GM12878 (cell line): ENCODE results near the gene OR51E2. TPM values are rescaled to one million over a fixed set of nuclear protein-coding genes. Genes with fewer than 3 reads are reported as not detected.

Source experiments
- ATAC-seq: fragments of 200-7000 bp; cut with Tn5 transposase; 3 replicates; pipeline ENCODE4 v1.9.1; 2020; ENCODE audit warnings: mild to moderate bottlenecking, moderate library complexity
- BruUV-seq: library from RNA; stranded (reverse); fragments of 400-500 nt; replicated peaks from 2 replicates; lab custom pipeline; 2021; lab: Mats Ljungman, UMichigan
- CTCF ChIA-PET: fragments of 300-600 bp; sonication (Branson Sonifier 250); formaldehyde crosslinking; extraction: SDS; loops from one replicate; lab custom pipeline; 2021; ENCODE audit warnings: inconsistent platforms; lab: Yijun Ruan, JAX
- POLR2A ChIA-PET: fragments of 350-600 bp; formaldehyde crosslinking; extraction: SDS; loops from one replicate; lab custom pipeline; 2021; ENCODE audit warnings: inconsistent platforms; lab: Charles Lee
- RAD21 ChIA-PET: fragments of 300-600 bp; sonication (Branson Sonifier 250); formaldehyde crosslinking; loops from one replicate; lab custom pipeline; 2023; ENCODE audit warnings: antibody characterized with exemption; ENCODE audit not compliant: unreplicated experiment; lab: Charles Lee
- SMC1A ChIA-PET: fragments of 300-600 bp; sonication (Branson Sonifier 250); formaldehyde crosslinking; loops from one replicate; lab custom pipeline; 2023; ENCODE audit not compliant: unreplicated experiment, uncharacterized antibody; lab: Charles Lee
- DNase-seq: peaks from one replicate; pipeline ENCODE4 v3.0.0-alpha.2; 2011; ENCODE audit warnings: low read depth, low spot score
- FAIRE-seq: peaks from 3 replicates; lab custom pipeline; 2011; peaks lifted over from hg19 to GRCh38; lab: Jason Lieb, UNC
- H2AFZ ChIP-seq: 2 replicates; pipeline ENCODE4 v1.6.0; 2011; ENCODE audit warnings: low read depth, low read length, control low read depth; ENCODE audit not compliant: control insufficient read depth
- H3K27ac ChIP-seq: 2 replicates; pipeline ENCODE4 v1.5.1; 2011; ENCODE audit warnings: control low read depth; ENCODE audit not compliant: control insufficient read depth, insufficient read depth
- H3K27me3 ChIP-seq, 2 experiments: replicated peaks in 1 of 2; 2 replicates each; pipeline versions ENCODE4 v1.6.0 to v1.6.1; 2011; ENCODE audit warnings: low read length in 1 of 2; ENCODE audit not compliant: control insufficient read depth in 2 of 2, insufficient read depth in 2 of 2
- H3K36me3 ChIP-seq, 2 experiments: 2 replicates each; pipeline ENCODE4 v1.5.1; 2011; ENCODE audit warnings: low read length in 1 of 2; ENCODE audit not compliant: control insufficient read depth in 2 of 2, insufficient read depth in 2 of 2
- H3K4me1 ChIP-seq: 2 replicates; pipeline ENCODE4 v1.6.1; 2011; ENCODE audit warnings: mild to moderate bottlenecking, low read length, moderate library complexity, mixed read lengths; ENCODE audit not compliant: control insufficient read depth, insufficient read depth
- H3K4me2 ChIP-seq: 2 replicates; pipeline ENCODE4 v1.6.0; 2011; ENCODE audit warnings: control low read depth; ENCODE audit not compliant: control insufficient read depth, insufficient read depth
- H3K4me3 ChIP-seq: fragments of 200-600 bp; sonication (generic); 2 replicates; pipeline ENCODE4 v1.5.1; 2016
- H3K79me2 ChIP-seq: 2 replicates; pipeline ENCODE4 v1.6.0; 2011; ENCODE audit warnings: low read length; ENCODE audit not compliant: control insufficient read depth, insufficient read depth
- H3K9ac ChIP-seq: 2 replicates; pipeline ENCODE4 v1.8.0; 2011; ENCODE audit warnings: low read length, control low read depth, mixed read lengths; ENCODE audit not compliant: control insufficient read depth, insufficient read depth
- H3K9me3 ChIP-seq: replicated peaks from 3 replicates; pipeline ENCODE4 v1.5.1; 2011; ENCODE audit warnings: mild to moderate bottlenecking, low read length; ENCODE audit not compliant: control insufficient read depth, insufficient read depth
- H4K20me1 ChIP-seq: 2 replicates; pipeline ENCODE4 v1.6.0; 2011; ENCODE audit not compliant: control insufficient read depth, insufficient read depth
- CEBPZ ChIP-seq: fragments of 150-350 bp; IDR thresholded peaks from 2 replicates; pipeline ENCODE4 v1.6.1; 2016; ENCODE audit warnings: low read depth, low read length
- CHD1 ChIP-seq: IDR thresholded peaks from 2 replicates; pipeline ENCODE4 v1.6.1; 2012; ENCODE audit warnings: low read depth, low read length, improper control_type of control experiment
- ESRRA ChIP-seq: IDR thresholded peaks from 2 replicates; pipeline ENCODE4 v1.6.1; 2012; ENCODE audit warnings: mild to moderate bottlenecking, low read length, improper control_type of control experiment
- GATAD2B ChIP-seq: fragments of 450-650 bp; conservative IDR thresholded peaks from 2 replicates; pipeline ENCODE4 v1.6.1; 2017; ENCODE audit warnings: low read depth, mild to moderate bottlenecking, moderate library complexity
- MAX ChIP-seq: IDR thresholded peaks from 2 replicates; pipeline ENCODE4 v1.6.1; 2012; ENCODE audit warnings: low read depth, low read length, improper control_type of control experiment
- RBBP5 ChIP-seq: fragments of 200-600 bp; sonication (generic); conservative IDR thresholded peaks from 2 replicates; pipeline ENCODE4 v1.6.1; 2016
- SUZ12 ChIP-seq: fragments of 200-600 bp; sonication (generic); IDR thresholded peaks from one replicate; pipeline ENCODE4 v1.6.1; 2018; ENCODE audit warnings: antibody characterized with exemption, mild to moderate bottlenecking; ENCODE audit not compliant: unreplicated experiment
- USF1 ChIP-seq: IDR thresholded peaks from 2 replicates; pipeline ENCODE4 v1.6.1; 2011; ENCODE audit warnings: borderline replicate concordance, low read depth, mild to moderate bottlenecking, moderate library complexity, mixed read lengths, low read length; ENCODE audit not compliant: insufficient read depth; ENCODE audit errors: extremely low read length
- ZNF274 ChIP-seq: IDR thresholded peaks from one replicate; pipeline ENCODE4 v1.8.0; 2011; ENCODE audit not compliant: insufficient read length, insufficient read depth
- ZSCAN29 ChIP-seq: fragments of 450-650 bp; IDR thresholded peaks from 2 replicates; pipeline ENCODE4 v1.6.1; 2017; ENCODE audit warnings: mild to moderate bottlenecking, moderate library complexity
- WGBS: methylation state at CpG from one replicate; pipeline ENCODE4 v1.1.6; 2016; ENCODE audit warnings: low lambda C conversion rate; ENCODE audit not compliant: insufficient replicate concordance, insufficient coverage; ENCODE audit errors: missing lambda C conversion rate; 5-methylcytosine and 5-hydroxymethylcytosine counted together
- in situ Hi-C: fragments of 300-500 bp; cut with MboI; formaldehyde crosslinking; loops from 9 replicates; pipeline ENCODE4 v1.14.3; 2018; ENCODE audit warnings: mixed read lengths
- intact Hi-C: fragments of 100-400 bp; cut with micrococcal nuclease; formaldehyde crosslinking; loops from one replicate; pipeline ENCODE4 v1.14.2; 2022; ENCODE audit not compliant: unreplicated experiment
- polyA plus RNA-seq, 11 experiments: library from polyadenylated mRNA; depleted of rRNA in 4 of 11; unstranded in 6 of 11; stranded (reverse) in 5 of 11; fragments of >200 nt; fragmentation: Nextera tagmentation in 4 of 11; fragmentation: Illumina TruSeq in 1 of 11; extraction: Ambion mirVana in 4 of 11; extraction: Trizol in 1 of 11; gene quantifications; 1 replicate in 1 of 11; 2 replicates in 10 of 11; pipeline versions ENCODE4 v1.2.1 to v1.2.3, GENCODE V29; 2011 to 2016; ENCODE audit warnings: inconsistent platforms in 2 of 11, missing spikeins in 2 of 11, low read depth in 1 of 11
- total RNA-seq, 4 experiments: library from RNA; depleted of rRNA in 3 of 4; stranded (reverse); fragments of >200 nt in 3 of 4; fragmentation: Illumina TruSeq in 1 of 4; extraction: Trizol in 1 of 4; gene quantifications; 2 replicates each; pipeline versions ENCODE4 v1.2.1 to v1.2.3, GENCODE V29; 2013 to 2021
- TF ChIP-seq, protein P1 (sequence below): fragments of 450-650 bp; IDR thresholded peaks from 2 replicates; pipeline ENCODE4 v1.6.1; 2018; ENCODE audit warnings: borderline replicate concordance, mild to moderate bottlenecking; ENCODE audit not compliant: partially characterized antibody
- TF ChIP-seq, protein P2 (sequence below): fragments of 450-650 bp; IDR thresholded peaks from 2 replicates; pipeline ENCODE4 v1.6.1; 2017; ENCODE audit warnings: low read depth, mild to moderate bottlenecking, moderate library complexity

The OR51E2 gene
- total and polyA plus RNA-seq, 10 of the 15 experiments (the other 5 are each of a cell fraction or from before 2014, with no cell fraction given) = not detected

DNA sequence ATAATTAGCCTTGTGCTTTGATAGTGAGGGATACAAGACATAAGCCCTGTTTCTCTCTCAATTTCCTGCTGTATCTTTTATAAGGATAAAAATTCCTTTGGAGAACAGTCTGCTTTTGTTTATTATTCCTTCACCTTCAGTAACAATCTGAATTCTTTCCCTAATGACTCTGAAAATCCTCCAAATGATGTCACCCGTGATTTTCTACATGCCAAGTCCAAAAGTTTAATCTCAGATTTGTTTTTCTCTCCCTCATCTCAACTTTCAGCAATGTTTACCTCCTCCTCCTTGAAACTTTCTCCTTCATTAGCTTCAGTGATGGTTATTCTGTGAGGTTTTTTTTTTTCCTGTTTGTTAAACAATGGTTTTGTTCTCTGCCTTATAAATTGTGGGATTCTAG lies 2.2 kb downstream of the OR51E2 start:
- ChIA-PET SMC1A (no interaction called here), CTCF (interaction anchor here (0.6 to 1.1 kb wide), 2 partner anchors 16 to 1932 kb away, joined by 3 read pairs; no protein-coding TSS in a partner anchor)
- WGBS = 37% methylated on average over 1 of the region's 1 CpG
- no peak for TF ChIP-seq USF1
- TF ChIP-seq, protein P1, sequence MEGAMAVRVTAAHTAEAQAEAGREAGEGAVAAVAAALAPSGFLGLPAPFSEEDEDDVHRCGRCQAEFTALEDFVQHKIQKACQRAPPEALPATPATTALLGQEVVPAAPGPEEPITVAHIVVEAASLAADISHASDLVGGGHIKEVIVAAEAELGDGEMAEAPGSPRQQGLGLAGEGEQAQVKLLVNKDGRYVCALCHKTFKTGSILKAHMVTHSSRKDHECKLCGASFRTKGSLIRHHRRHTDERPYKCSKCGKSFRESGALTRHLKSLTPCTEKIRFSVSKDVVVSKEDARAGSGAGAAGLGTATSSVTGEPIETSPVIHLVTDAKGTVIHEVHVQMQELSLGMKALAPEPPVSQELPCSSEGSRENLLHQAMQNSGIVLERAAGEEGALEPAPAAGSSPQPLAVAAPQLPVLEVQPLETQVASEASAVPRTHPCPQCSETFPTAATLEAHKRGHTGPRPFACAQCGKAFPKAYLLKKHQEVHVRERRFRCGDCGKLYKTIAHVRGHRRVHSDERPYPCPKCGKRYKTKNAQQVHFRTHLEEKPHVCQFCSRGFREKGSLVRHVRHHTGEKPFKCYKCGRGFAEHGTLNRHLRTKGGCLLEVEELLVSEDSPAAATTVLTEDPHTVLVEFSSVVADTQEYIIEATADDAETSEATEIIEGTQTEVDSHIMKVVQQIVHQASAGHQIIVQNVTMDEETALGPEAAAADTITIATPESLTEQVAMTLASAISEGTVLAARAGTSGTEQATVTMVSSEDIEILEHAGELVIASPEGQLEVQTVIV = no peak
- TF ChIP-seq RBBP5 = no peak
- TF ChIP-seq, protein P2, sequence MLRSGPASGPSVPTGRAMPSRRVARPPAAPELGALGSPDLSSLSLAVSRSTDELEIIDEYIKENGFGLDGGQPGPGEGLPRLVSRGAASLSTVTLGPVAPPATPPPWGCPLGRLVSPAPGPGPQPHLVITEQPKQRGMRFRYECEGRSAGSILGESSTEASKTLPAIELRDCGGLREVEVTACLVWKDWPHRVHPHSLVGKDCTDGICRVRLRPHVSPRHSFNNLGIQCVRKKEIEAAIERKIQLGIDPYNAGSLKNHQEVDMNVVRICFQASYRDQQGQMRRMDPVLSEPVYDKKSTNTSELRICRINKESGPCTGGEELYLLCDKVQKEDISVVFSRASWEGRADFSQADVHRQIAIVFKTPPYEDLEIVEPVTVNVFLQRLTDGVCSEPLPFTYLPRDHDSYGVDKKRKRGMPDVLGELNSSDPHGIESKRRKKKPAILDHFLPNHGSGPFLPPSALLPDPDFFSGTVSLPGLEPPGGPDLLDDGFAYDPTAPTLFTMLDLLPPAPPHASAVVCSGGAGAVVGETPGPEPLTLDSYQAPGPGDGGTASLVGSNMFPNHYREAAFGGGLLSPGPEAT = no peak
- no peak for TF ChIP-seq ZNF274
- TF ChIP-seq CEBPZ = no peak
- no peak for TF ChIP-seq ESRRA
- TF ChIP-seq CHD1 = no peak
- no peak for TF ChIP-seq GATAD2B
- TF ChIP-seq MAX = no peak
- no peak for TF ChIP-seq ZSCAN29
- no peak for TF ChIP-seq SUZ12
- TF ChIP-seq, all 136 proteins: peak for 0
- H3K27ac ChIP-seq = no peak overlapping the region
- no peak overlapping the region for H3K4me2 ChIP-seq
- BruUV-seq = no TSS peak
- no peaks in the 10 kb centered on the region for H3K36me3 ChIP-seq
- no peaks in the 10 kb centered on the region for H3K79me2 ChIP-seq
- DNase-seq = no peak
- no peaks in the 10 kb centered on the region for H3K9me3 ChIP-seq
- no peaks in the 10 kb centered on the region for H4K20me1 ChIP-seq
- no peak for ATAC-seq
- H3K27me3 ChIP-seq = no peaks in the 10 kb centered on the region; a peak in 1 of 4 replicates
- H3K4me3 ChIP-seq = no peak overlapping the region
- ChIA-PET RAD21 (no interaction called here), POLR2A (no interaction called here)
- H3K9ac ChIP-seq = no peak overlapping the region
- FAIRE-seq = no peak
- no peak overlapping the region for H2AFZ ChIP-seq
- intact Hi-C loops = no loop called here
- in situ Hi-C loops = no loop called here
- no peaks in the 10 kb centered on the region; the same call in 1 of the 2 replicates for H3K4me1 ChIP-seq
